Lung microvascular endothelial cell (primary cell): ENCODE data around the gene CROCC. TPM values are rescaled to one million over a fixed set of nuclear protein-coding genes. Genes with fewer than 3 reads are reported as not detected.
"Not testable (repeated sequence)": the region's sequence is repeated elsewhere in the genome, so short reads cannot be mapped to it uniquely, and the experiment has no call there.

ENCODE experiments used
- DNase-seq, 2 donors: peaks; one replicate each; pipeline versions ENCODE4 v3.0.0 to v3.0.0-alpha.2; 2010; ENCODE audit warnings: low read depth in 2 of 2
- total RNA-seq: library from RNA; depleted of rRNA; stranded (reverse); fragments of >200 nt; gene quantifications from 2 replicates; pipeline ENCODE4 v1.2.1, GENCODE V29; 2014

The CROCC gene
- total RNA-seq, 1 donor from 2014 or later = 18.3 TPM

GRCh38 chr1:16916036-16916880 is 5.5 kb upstream of the CROCC start:
- DNase-seq = not testable (repeated sequence)

DNA sequence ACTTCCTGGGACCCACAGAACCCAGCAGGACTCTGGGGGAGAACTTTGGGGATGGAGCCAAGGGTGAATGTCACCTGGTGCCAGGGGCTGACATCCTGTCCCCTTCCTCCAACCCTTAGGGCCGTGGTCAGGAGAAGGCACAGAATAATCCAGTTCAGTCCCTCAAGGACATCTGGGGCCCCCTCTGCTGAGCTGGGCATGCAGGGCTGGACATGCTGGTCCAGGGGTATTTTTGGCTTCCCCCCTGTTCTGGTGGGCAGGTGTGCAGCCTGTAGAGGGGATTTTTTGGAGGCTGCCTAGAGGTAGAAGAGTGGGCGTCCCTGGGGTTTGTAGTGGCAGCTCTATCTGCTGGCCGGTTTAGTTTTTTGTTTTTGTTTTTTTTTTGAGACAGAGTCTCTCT is 3.4 kb upstream of the CROCC start:
- DNase-seq = no peak

DNA sequence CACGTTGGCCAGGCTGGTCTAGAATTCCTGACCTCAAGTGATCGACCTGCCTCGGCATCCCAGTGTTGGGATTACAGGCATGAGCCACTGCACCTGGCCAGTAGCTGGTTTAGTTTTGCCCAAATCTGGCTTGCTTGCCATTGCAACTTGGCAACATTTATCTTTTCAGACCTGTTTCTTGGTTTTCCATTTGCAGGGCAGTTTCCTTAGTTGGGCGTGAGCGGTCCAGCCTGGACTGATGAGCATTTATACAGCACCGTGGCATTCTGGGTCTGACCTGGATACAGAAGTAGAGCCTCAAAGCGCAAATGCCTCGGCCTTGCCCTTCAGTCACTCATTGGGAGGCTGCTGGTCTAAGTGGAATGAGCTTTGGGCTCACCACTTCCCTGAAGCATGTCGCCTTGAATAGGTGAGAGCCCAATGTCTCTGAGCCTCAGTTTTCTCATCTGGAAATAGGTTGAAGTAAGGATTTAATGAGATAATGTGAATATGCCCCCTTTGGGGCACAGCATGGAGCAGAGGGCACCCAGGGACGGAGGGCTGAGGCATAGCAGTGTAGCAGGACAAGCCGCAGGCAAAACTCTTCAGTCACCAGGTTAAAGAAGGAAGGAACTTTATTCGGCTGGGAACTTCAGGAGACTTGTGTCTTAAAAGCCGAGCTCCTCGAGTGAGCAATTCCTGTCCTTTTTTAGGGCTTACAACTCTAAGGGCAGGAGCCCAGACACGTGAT is 2.6 kb upstream of the CROCC start:
- DNase-seq = not testable (repeated sequence)

DNA sequence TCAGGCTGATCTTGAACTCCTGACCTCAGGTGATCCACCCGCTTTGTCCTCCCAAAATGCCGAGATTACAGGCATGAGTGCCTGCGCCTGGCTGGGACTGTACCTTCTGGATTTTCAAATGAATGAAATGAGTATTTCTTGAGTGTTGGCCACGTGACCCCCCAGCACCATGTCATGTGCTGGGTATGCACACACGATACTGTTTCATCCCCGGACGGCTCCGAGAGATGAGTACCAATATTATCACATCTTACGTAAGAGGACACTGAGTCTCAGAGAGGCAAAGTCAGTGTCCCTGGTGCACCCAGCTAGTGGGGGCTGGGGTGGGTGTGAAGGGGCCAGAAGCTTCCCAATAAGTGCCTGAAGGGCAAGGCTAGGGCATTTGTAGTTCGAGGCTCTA is 780 bp upstream of the CROCC start:
- no peak for DNase-seq

DNA sequence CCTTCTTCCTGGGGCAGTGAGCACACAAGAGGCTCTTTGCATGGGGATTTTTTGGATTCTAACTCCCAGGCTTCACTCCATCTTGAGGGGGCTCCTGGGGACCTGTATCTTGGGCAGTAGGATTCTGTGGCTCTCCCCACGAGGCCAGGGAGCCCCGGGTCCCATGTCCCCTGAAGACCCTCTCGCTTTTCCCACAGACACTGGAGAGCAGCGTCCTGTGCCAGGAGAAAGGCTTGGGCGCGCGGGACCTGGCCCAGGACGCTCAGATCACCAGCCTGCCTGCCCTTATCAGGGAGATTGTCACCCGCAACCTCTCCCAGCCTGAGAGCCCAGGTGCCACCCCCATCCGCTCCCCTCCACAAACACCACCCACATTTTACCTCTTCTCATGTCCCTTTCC is 735 bp downstream of the CROCC start:
- peak in 1 of 2 donors; percentile 7 for DNase-seq

- DNase-seq = peak in 1 of 2 donors; percentile 29
These were observed 1.2 kb downstream of the CROCC start for GRCh38 chr1:16922885-16923431.

- no peak for DNase-seq
These were observed 2.6 kb downstream of the CROCC start for GRCh38 chr1:16924216-16924918.

DNA sequence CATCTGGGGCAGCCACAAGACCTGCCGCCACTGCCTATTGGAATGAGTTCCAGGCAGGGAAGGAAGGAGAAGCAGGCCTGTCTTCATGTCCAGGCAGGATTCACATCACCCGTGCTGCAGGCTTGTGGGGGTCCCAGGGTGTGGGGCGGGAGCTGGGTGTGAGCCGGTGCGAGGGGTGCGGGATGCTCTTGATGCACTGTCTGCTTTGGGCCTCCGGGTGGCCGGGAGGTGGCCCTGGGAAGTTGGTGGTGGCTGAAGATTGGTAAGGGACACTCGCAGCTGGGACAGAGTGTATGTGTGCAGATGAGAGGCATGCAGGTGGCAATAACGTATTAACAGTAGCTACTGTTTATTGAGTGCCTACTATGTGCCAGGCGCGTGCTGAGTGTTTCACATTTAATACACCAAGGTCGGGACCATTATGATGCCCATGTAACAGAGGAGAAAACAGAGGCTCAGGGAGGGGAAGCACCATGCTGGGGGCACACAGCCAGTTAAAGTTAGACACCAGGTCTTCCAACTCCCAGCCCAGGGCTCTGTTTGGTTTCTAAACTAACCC is 3.3 kb downstream of the CROCC start:
- DNase-seq = peak in 1 of 2 donors; percentile 14

- peak in 1 of 2 donors; percentile 6 for DNase-seq
These were observed 4.1 kb downstream of the CROCC start for GRCh38 chr1:16925635-16926490.

DNA sequence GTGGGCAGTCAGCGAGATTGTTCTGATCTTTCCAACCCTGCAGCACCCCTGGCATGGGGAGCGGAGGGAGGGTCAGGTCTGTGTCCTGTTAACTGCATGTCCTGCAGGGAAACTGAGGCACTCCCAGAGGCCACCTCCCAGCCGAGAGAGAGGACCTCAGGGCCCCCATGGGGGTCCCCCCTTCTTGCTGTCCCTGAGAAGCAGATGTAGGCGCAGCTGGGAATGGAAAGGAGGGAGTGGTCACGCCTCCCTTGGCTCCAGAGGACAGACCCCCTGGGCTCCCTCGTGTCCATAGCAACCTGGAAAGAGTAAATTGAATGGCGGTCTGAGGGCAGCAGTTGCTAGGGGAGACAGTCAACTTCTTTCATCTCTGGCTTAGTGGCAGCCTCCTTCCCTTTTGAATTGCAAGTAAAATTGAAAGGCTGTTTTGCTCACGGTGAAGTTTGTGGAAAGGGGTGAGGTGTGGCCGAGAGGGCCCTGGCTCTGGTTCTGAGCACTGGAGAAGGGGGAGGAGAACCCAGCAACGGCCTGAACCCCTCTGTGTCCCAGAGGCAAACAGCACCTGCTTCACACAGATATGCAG is 4.9 kb downstream of the CROCC start:
- peak in 1 of 2 donors; percentile 9 for DNase-seq

DNA sequence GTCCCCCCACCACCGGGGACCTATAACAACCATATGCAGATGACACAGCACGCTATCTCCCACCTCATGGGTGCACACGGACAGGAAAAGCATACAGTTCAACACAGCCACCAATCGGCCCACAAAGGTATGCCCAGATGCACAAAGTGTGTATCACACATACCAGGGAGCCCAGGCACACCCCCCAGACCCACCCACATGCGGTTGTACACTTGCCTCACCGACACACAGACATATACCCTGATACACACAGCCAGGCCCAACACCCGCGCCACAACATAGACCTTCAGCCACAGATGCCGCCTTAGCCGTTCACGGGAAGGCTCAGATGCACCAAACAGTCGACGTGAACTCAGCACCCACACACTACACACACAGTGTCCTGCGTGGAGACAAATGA is 5.5 kb downstream of the CROCC start:
- DNase-seq = no peak

GRCh38 chr1:16927711-16928485 is 6.2 kb downstream of the CROCC start:
- peak in 1 of 2 donors; percentile 7 for DNase-seq

DNA sequence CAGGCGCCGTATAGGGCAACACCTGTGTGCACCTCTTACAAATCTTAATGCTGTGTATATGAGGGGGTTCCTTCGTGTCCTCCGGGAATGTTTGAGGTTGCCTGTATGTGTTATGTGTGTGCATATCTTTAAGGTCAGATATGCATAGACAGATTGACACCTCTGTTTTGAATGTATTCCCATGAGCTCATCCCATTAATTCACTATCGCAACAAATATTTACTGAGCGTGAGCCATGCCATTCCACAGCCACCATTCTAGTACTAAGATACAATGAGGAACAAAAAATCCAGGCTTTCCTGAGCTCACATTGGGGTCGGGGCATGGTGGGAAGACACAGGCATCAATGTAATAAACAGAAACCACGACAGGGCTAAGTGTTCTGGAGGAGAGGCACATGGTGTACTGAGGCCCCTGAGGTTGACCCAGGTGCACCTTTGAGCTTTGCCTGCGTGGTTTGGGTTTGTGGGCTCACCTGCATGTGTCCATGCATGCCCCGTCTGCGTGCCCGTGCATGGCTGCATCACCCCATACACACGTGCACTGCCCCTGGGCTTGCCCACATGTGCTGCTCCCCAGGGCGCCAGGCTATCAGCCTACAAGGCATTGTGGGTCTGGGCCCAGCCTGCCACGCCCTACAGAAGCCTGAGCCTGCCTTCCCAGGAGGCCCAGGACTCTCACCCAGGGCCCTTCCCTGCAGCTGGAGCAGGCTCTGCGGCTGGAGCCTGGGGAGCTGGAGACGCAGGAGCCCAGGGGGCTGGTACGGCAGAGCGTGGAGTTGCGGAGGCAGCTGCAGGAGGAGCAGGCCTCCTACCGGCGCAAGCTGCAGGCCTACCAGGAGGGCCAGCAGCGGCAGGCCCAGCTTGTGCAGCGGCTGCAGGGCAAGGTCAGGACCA is 7.7 kb downstream of the CROCC start:
- not testable (repeated sequence) for DNase-seq

DNA sequence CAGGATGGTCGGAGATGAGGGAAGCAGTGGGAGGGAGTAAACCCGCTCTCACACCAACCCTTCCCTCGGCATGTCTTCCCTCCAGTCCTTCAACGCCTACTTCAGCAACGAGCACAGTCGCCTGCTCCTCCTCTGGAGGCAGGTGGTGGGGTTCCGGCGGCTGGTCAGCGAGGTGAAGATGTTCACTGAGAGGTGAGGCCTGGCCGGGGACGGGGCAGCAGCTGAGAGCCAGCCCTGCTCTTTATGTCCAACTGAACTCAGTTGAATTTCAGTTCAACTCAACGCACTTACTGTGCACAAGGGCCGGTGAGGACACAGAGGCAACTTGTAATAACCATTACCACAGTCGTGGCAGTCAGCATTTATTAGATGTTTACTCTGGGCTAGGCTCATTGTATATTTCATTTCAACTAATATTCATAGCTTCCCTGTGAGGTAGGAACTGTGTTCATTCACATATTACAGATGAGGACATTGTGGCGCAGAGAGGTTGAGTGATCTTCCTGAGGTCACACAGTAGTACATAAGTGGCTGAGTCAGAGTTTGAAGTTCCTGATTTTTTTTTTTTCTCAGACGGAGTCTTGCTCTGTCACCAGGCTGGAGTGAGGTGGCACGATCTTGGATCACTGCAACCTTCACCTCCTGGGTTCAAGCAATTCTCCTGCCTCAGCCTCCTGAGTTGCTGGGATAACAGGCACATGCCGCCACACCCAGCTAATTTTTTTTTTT is 9.6 kb downstream of the CROCC start:
- DNase-seq = peak in 1 of 2 donors; percentile 63

DNA sequence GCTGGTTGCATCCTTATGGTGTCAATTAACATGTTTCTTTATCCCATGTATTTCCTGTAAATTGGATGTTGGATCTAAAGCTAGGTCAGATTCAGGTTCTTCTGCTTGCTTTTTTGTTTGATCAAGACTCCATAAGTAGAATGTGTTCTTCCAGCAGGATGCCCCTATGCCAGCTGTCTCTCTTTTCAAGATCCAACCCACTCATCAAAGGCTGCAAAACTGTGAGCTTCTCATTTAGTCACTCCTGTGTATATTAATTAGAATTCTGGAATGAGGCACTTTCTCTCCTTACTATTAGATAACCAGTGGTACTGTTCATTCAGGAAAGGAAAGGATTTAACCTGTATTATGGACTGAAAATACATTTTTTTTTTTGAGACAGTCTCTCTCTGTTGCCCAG is 12.2 kb downstream of the CROCC start:
- DNase-seq = not testable (repeated sequence)

- DNase-seq = not testable (repeated sequence)
These were observed 14.8 kb downstream of the CROCC start for GRCh38 chr1:16936580-16936979.
